Esophagus squamous epithelium (tissue), 4 donors: ENCODE measurements around the gene LINGO3.

Experiments
- POLR2A ChIP-seq, 4 donors: fragments of 450-650 bp; IDR thresholded peaks; one replicate each; pipeline ENCODE4 v1.6.1; 2017; ENCODE audit warnings: antibody characterized with exemption in 4 of 4, mild to moderate bottlenecking in 4 of 4, moderate library complexity in 3 of 4
- TF ChIP-seq, protein P1 (sequence below), 6 experiments: fragments of 450-650 bp in 4 of 6; fragments of 200-600 bp in 2 of 6; sonication (generic) in 2 of 6; IDR thresholded peaks; one replicate each; pipeline ENCODE4 v1.5.1; 2016 to 2019; ENCODE audit warnings: antibody characterized with exemption in 6 of 6, mild to moderate bottlenecking in 4 of 6, moderate library complexity in 4 of 6

DNA sequence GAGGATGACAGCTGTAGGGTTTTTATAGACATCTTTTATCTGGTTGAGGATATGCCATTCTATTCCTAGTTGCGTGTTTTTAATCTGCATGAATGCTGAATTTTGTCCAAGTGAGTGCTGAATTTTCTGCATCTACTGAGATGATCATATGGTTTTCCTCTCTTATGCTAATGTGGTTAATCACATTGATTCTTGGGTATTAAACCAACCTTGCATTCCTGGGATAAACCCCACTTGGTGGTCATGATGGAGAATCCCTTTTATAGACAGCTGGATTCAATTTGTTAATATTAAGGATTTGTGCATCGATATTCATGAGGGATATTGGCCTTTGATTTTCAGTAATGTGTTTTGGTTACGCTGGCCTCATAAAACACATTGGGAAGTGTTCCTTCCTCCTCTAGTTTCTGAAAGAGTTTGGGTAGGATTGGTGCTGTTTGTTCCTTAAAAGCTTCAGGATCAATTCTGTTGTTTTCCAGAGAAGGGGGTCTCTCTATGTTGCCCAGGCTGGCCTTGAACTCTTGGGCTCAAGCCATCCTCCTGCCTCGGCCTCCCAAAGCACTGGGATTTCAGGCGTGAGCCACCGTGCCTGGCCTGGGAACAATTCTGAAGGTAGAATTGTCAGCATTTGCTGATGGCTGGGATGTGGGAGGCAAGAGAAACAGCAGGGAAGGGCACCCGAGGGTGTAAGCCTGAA lies 7.3 kb upstream of the LINGO3 start:
- TF ChIP-seq, protein P1, sequence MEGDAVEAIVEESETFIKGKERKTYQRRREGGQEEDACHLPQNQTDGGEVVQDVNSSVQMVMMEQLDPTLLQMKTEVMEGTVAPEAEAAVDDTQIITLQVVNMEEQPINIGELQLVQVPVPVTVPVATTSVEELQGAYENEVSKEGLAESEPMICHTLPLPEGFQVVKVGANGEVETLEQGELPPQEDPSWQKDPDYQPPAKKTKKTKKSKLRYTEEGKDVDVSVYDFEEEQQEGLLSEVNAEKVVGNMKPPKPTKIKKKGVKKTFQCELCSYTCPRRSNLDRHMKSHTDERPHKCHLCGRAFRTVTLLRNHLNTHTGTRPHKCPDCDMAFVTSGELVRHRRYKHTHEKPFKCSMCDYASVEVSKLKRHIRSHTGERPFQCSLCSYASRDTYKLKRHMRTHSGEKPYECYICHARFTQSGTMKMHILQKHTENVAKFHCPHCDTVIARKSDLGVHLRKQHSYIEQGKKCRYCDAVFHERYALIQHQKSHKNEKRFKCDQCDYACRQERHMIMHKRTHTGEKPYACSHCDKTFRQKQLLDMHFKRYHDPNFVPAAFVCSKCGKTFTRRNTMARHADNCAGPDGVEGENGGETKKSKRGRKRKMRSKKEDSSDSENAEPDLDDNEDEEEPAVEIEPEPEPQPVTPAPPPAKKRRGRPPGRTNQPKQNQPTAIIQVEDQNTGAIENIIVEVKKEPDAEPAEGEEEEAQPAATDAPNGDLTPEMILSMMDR (IDR thresholded peaks at IDR 0.05) = no peak
- TF ChIP-seq POLR2A (IDR thresholded peaks at IDR 0.05) = no peak
